Mucosa of gallbladder (tissue), 1 donor: ENCODE data around the gene NSUN5. TPM values are rescaled to one million over a fixed set of nuclear protein-coding genes. Genes with fewer than 3 reads are reported as not detected.
A peak's percentile ranks its signal among the peaks of the same experiment; 100 is the strongest.
"Not testable (repeated sequence)": the region's sequence is repeated elsewhere in the genome, so short reads cannot be mapped to it uniquely, and the experiment has no call there.

Source experiments
- DNase-seq: peaks from one replicate; pipeline ENCODE4 v3.0.0-alpha.2; 2020; ENCODE audit warnings: low spot score
- total RNA-seq: library from RNA; stranded (reverse); gene quantifications from one replicate; pipeline ENCODE4 v1.2.1, GENCODE V29; 2021
- donor health status: DM: no; HTN: no; CAD: no.

The NSUN5 gene
- 21.4 TPM for total RNA-seq

GRCh38 chr7:73308665-73309214, at the start of gene NSUN5:
Gene NSUN5, minus strand, starts transcription at chr7:73308826. Its CDS starts 36 bp downstream, at chr7:73308790.
- peak; percentile 86 for DNase-seq

- DNase-seq, result peak; percentile 21
Measured at GRCh38 chr7:73356159-73356558, 47.5 kb upstream of the NSUN5 start.

- no peak for DNase-seq
Measured at GRCh38 chr7:73354821-73355220, 46.2 kb upstream of the NSUN5 start.

- DNase-seq, result no peak
Measured at GRCh38 chr7:73354196-73354595, 45.6 kb upstream of the NSUN5 start.

- no peak for DNase-seq
Measured at GRCh38 chr7:73353243-73353642, 44.6 kb upstream of the NSUN5 start.

GRCh38 chr7:73352784-73353183, 44.2 kb upstream of the NSUN5 start:
- DNase-seq, result no peak

- no peak for DNase-seq
Measured at GRCh38 chr7:73351447-73352167, 43.0 kb upstream of the NSUN5 start.

GRCh38 chr7:73350306-73351068, 41.9 kb upstream of the NSUN5 start:
- DNase-seq, result no peak

GRCh38 chr7:73349763-73350162, 41.1 kb upstream of the NSUN5 start:
- no peak for DNase-seq

GRCh38 chr7:73345951-73346350, 37.3 kb upstream of the NSUN5 start:
- DNase-seq, result no peak

GRCh38 chr7:73345538-73345937, 36.9 kb upstream of the NSUN5 start:
- no peak for DNase-seq

- DNase-seq, result no peak
Measured at GRCh38 chr7:73343671-73344380, 35.2 kb upstream of the NSUN5 start.

- peak; percentile 34 for DNase-seq
Measured at GRCh38 chr7:73342645-73343044, 34.0 kb upstream of the NSUN5 start.

GRCh38 chr7:73341877-73342276, 33.3 kb upstream of the NSUN5 start:
- no peak for DNase-seq

GRCh38 chr7:73340514-73340913, 31.9 kb upstream of the NSUN5 start:
- DNase-seq, result no peak

- no peak for DNase-seq
Measured at GRCh38 chr7:73338321-73338720, 29.7 kb upstream of the NSUN5 start.

- DNase-seq, result no peak
Measured at GRCh38 chr7:73332447-73332846, 23.8 kb upstream of the NSUN5 start.

- DNase-seq, result no peak
Measured at GRCh38 chr7:73330772-73331171, 22.1 kb upstream of the NSUN5 start.

- DNase-seq, result no peak
Measured at GRCh38 chr7:73329861-73330581, 21.4 kb upstream of the NSUN5 start.

GRCh38 chr7:73328696-73329095, 20.1 kb upstream of the NSUN5 start:
- no peak for DNase-seq

GRCh38 chr7:73327922-73328321, 19.3 kb upstream of the NSUN5 start, which contains the start of the genes FKBP6 and TRIM50:
Gene FKBP6, plus strand, starts transcription at chr7:73328161. Its CDS starts 268 bp downstream, at chr7:73328429.
Gene TRIM50, minus strand, starts transcription at chr7:73328082. Its CDS starts 3,295 bp downstream, at chr7:73324787.
- not testable (repeated sequence) for DNase-seq
